ENCODE results near the gene MLLT3.

MLLT3 gene

DNA sequence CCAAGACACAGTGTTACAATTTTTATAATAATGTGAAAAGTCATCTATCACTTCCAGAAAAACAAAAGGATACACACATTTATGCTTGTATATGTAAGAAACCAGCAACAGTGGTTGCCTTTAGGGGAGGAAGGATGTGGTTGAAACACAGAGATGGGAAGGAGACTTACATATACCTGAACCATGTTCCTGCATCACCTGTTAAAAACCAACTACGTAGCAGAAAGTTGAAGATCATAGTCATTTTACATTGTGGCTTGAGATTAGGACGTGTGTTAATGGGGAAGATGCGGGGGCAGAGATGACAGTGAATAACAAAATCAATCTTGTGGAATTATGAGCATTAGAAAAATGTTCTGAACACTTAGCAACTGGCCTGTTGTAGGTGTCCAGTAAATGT is 307.3 kb downstream of the MLLT3 start:
- no peak for TF ChIP-seq EZH2phosphoT487 (conservative IDR thresholded peaks at IDR 0.05; ENCODE audit: low read length)
- TF ChIP-seq, protein P1, sequence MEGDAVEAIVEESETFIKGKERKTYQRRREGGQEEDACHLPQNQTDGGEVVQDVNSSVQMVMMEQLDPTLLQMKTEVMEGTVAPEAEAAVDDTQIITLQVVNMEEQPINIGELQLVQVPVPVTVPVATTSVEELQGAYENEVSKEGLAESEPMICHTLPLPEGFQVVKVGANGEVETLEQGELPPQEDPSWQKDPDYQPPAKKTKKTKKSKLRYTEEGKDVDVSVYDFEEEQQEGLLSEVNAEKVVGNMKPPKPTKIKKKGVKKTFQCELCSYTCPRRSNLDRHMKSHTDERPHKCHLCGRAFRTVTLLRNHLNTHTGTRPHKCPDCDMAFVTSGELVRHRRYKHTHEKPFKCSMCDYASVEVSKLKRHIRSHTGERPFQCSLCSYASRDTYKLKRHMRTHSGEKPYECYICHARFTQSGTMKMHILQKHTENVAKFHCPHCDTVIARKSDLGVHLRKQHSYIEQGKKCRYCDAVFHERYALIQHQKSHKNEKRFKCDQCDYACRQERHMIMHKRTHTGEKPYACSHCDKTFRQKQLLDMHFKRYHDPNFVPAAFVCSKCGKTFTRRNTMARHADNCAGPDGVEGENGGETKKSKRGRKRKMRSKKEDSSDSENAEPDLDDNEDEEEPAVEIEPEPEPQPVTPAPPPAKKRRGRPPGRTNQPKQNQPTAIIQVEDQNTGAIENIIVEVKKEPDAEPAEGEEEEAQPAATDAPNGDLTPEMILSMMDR (IDR thresholded peaks at IDR 0.05; ENCODE audit: insufficient read depth, low read length, poor library complexity, severe bottlenecking), result no peak
- Histone ChIP-seq H2AFZ (ENCODE audit: low read depth, low read length, severe bottlenecking) (no peak overlapping the region), H3K9ac (ENCODE audit: low read length) (no peak overlapping the region), H3K79me2 (ENCODE audit: insufficient read depth, low read length) (no peaks in the 10 kb centered on the region), H3K36me3 (ENCODE audit: low read length) (no peaks in the 10 kb centered on the region), H3K9me3 (ENCODE audit: insufficient read depth, low read length) (no peaks in the 10 kb centered on the region), H3K27ac (ENCODE audit: low read depth, low read length) (no peak overlapping the region), H3K27me3 (ENCODE audit: low read length) (no peaks in the 10 kb centered on the region), H3F3A (ENCODE audit: insufficient read depth) (no peaks in the 10 kb centered on the region), H3K9me2 (replicated peaks; ENCODE audit: insufficient read depth, low read length) (no peaks in the 10 kb centered on the region), H4K20me1 (ENCODE audit: low read depth, low read length) (no peaks in the 10 kb centered on the region), H3K4me3 (ENCODE audit: insufficient read depth, low read length, poor library complexity, severe bottlenecking) (no peak overlapping the region), H3K4me2 (ENCODE audit: low read depth, low read length, poor library complexity, severe bottlenecking) (no peak overlapping the region)

DNA sequence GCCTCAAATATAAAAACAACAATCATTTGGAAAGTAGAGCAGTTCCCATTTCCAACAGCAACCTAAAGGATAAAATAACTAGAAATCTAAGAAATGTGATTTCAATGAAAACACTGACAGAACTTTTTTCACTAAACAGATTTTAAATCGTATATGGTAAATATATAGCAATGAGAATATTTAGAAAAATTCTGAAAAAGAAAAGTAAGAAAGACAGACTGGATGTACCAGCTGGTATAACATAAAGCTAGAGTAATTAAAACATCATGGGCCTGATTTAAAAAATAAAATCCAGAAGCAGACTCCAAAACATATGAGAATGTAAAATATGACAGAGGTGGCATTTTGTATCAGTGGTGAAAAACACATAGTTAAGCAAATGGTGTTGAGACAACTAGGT is 308.9 kb downstream of the MLLT3 start:
- Histone ChIP-seq H3K27ac (ENCODE audit: low read depth, low read length) (no peak overlapping the region), H3K36me3 (ENCODE audit: low read length) (no peaks in the 10 kb centered on the region), H3K4me2 (ENCODE audit: low read depth, low read length, poor library complexity, severe bottlenecking) (no peak overlapping the region), H3K9me2 (replicated peaks; ENCODE audit: insufficient read depth, low read length) (no peaks in the 10 kb centered on the region), H3F3A (ENCODE audit: insufficient read depth) (no peaks in the 10 kb centered on the region), H4K20me1 (ENCODE audit: low read depth, low read length) (no peaks in the 10 kb centered on the region), H2AFZ (ENCODE audit: low read depth, low read length, severe bottlenecking) (no peak overlapping the region), H3K9ac (ENCODE audit: low read length) (no peak overlapping the region), H3K79me2 (ENCODE audit: insufficient read depth, low read length) (no peaks in the 10 kb centered on the region), H3K9me3 (ENCODE audit: insufficient read depth, low read length) (no peaks in the 10 kb centered on the region), H3K4me3 (ENCODE audit: insufficient read depth, low read length, poor library complexity, severe bottlenecking) (no peak overlapping the region), H3K27me3 (ENCODE audit: low read length) (no peaks in the 10 kb centered on the region)
- TF ChIP-seq, protein P1 (IDR thresholded peaks at IDR 0.05; ENCODE audit: insufficient read depth, low read length, poor library complexity, severe bottlenecking), result no peak
- TF ChIP-seq EZH2phosphoT487 (conservative IDR thresholded peaks at IDR 0.05; ENCODE audit: low read length), result no peak

DNA sequence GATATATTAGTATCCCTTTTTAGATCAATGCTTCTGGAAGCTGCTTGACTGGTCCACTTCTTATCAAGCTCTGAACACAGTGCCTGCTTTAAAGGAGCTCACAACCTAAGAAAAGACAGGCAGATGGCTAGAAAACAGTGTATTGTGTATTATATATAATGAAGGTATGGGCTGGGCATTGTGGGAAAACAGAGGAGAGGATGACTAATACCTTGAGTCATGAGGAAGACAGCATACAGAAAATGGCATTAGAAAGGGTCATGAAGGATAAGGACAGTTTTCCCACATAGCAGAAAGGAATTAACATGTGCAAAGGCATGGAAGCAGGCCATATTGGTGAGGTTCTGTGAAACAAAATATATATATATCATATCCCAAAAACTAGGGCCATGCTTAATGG is 309.6 kb downstream of the MLLT3 start:
- Histone ChIP-seq H3K27me3 (ENCODE audit: low read length) (no peaks in the 10 kb centered on the region), H3K27ac (ENCODE audit: low read depth, low read length) (no peak overlapping the region), H3K4me3 (ENCODE audit: insufficient read depth, low read length, poor library complexity, severe bottlenecking) (no peak overlapping the region), H3K36me3 (ENCODE audit: low read length) (no peaks in the 10 kb centered on the region), H3F3A (ENCODE audit: insufficient read depth) (no peaks in the 10 kb centered on the region), H4K20me1 (ENCODE audit: low read depth, low read length) (no peaks in the 10 kb centered on the region), H2AFZ (ENCODE audit: low read depth, low read length, severe bottlenecking) (no peak overlapping the region), H3K79me2 (ENCODE audit: insufficient read depth, low read length) (no peaks in the 10 kb centered on the region), H3K9me3 (ENCODE audit: insufficient read depth, low read length) (no peaks in the 10 kb centered on the region), H3K4me2 (ENCODE audit: low read depth, low read length, poor library complexity, severe bottlenecking) (no peak overlapping the region), H3K9me2 (replicated peaks; ENCODE audit: insufficient read depth, low read length) (no peaks in the 10 kb centered on the region), H3K9ac (ENCODE audit: low read length) (no peak overlapping the region)
- TF ChIP-seq, protein P1 (IDR thresholded peaks at IDR 0.05; ENCODE audit: insufficient read depth, low read length, poor library complexity, severe bottlenecking), result no peak
- TF ChIP-seq EZH2phosphoT487 (conservative IDR thresholded peaks at IDR 0.05; ENCODE audit: low read length), result no peak

All from SU-DHL-6 (cell line).